Measurements from ENCODE around the gene SPRY1.

The SPRY1 gene, protein sequence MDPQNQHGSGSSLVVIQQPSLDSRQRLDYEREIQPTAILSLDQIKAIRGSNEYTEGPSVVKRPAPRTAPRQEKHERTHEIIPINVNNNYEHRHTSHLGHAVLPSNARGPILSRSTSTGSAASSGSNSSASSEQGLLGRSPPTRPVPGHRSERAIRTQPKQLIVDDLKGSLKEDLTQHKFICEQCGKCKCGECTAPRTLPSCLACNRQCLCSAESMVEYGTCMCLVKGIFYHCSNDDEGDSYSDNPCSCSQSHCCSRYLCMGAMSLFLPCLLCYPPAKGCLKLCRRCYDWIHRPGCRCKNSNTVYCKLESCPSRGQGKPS

DNA sequence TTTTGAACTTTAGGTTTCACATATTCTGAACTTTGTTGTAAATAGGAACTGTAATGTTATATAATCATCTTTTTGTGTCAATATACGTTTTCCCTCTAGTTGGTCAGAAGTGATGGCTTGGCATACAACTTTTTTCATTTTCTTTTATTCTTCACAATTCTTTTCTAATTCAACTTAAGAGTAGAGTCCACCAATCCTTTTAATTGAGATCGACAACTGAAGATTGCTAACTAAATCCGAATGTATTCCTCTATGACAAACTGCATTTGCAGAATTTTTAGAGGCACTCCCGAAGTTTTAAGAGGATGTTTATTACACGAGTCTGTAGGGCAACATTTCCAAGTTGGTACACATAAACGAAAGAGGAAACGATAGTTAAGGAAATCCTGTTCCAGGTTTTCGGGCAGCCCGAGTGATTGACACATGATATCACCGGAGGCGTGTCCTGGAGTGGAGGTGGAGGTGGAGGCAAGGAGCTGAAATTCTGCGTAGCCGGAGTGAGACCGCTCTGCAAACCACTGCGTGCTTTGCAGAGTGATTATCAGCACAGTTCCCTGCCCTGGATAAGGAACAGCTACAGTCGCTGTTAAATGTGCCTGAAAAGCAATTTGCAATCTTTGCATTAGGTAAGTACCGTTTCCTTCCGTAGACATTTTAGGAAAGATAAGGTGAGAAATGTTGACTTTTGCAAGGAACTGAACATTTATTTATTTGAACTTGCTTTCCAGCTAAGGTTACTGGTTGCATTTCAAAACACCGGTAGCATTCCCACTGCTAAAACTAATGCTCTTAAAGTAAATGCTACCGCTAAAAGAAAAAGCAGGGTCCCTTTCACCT is at the start of gene SPRY1:
Gene SPRY1 (plus strand): TSS at position 489 of the 837 bp plus-strand sequence. CDS start 4,797 bp downstream, outside the sequence.
- peak; percentile 45 for DNase-seq

- no peak for DNase-seq
Measured at GRCh38 chr4:123346951-123347350, 49.6 kb upstream of the SPRY1 start.

- no peak for DNase-seq
Measured at GRCh38 chr4:123348946-123349345, 47.6 kb upstream of the SPRY1 start.

DNA sequence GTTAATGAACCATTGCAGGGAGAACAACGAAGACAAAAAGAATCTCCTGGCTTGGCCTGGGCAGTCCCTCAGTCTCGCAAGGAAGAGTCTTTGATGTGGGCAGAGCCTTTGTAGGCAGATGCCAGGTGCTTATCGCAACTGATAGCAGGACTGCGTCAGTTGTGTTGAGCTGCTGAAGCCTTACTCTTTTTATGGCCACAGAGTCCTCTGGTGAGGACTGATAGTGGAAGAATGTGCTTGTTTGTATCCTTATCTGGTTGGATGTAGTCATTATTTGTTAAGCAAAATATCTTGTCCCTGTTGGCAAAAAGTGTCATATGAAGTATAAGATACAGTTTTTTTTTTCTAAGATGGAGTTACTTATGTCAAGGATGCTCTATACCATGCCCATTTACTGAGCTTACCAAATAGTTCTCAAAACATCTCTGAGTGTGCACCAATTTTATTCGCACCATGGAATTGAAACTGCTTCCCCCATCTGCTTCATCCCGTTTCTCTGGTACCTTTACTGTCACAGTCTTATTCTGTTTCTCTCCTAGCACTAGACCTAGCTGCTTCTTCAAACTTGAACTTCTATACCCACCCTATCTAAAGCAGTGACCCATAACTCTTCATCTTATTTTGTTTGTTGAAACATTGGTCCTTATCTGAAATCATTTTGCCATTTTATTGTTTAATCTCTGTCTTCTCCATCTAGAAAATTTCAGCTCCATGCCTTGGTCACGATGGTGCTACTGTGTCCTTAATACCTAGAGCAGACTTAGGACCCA is 47.0 kb upstream of the SPRY1 start:
- no peak for DNase-seq

DNA sequence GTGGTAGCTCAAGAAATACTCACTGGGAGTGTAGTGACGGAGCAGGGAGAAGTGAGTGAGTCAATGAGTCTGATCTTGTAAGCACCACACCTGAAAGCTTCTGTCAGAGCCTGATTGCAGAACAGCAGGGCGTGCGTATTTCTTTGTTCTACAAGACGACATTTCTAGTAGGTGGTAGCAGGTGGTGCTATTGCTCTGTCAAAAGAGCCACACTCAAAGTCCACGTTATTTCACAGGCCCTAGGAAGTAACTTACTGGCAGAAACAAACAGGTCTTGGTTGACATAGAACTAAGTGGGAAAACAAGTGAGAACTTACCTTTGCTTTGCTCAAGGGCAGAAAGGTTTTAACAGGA is 46.4 kb upstream of the SPRY1 start:
- DNase-seq, result no peak

GRCh38 chr4:123350726-123351125 is 45.9 kb upstream of the SPRY1 start:
- no peak for DNase-seq

DNA sequence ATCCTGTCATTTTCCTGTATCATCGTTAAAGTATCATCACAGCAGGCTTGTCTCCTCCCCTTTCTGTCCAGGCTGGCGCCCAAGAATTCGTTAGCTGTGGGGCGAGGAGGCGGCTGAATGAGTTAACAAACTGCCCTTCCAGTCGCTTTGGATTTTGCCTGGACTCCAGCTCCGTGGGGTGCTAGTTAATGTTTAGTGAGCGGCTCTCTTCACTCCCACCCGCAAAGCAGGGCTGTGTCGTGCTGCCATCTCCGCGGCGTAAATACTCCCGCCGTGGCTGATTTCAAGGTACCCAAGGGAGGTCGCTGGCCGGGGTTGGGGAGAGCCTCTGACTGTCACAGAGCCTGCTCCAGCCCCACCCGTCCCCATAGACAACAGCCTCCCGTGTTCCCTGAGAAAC is 44.9 kb upstream of the SPRY1 start:
- DNase-seq, result no peak

DNA sequence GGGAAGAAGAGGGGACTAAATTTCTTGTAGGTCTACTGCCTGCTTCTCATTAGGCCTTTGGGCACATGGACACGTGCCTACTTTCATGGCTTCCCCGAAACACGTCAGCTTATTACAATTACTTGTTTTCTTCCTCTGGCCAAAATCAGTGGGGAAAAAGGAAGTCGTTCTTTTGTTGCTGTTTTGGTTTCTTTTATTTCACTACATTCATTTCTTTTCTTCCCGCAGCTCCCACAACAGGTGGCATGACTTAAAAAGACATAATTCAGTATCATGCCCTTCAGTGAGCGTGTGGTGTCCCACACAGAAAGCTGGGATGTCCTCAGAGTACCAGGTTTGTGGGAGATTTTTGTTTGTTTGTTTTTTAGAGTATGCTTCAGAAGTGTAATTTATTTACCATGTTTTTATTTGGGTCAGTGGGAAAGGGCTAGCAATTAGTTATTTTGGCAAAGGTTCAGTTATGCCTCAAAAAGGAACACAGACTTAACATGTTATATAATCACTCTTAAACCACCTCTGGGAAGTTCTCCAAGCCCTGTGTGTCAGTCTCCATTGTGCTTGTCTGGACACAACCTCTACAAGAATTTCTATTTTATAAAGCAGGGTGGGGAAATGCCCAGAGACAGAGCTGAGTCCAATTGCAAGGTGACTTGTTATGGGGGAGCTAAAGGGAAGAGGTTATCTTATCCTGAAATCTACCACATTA is 44.2 kb upstream of the SPRY1 start:
- no peak for DNase-seq

- no peak for DNase-seq
Measured at GRCh38 chr4:123352966-123353365, 43.6 kb upstream of the SPRY1 start.

DNA sequence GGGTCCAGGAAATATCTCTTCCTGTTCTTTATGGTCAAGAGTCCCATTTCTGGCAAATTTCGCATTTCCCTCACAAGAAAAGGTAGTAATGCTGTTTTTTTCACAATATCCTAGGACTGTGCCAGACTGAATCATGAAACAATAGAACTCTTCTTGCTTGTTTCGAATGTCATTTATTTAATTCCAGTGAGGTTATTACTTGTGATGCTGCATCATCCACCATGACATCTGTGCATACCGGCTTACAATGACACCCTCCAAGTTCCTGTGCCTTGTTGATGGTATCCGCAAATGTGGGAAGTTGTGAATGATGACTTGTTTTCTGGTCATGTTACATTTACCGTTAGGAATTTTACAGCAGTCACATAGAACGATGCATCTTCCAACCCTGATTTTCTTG is 42.9 kb upstream of the SPRY1 start:
- no peak for DNase-seq

DNA sequence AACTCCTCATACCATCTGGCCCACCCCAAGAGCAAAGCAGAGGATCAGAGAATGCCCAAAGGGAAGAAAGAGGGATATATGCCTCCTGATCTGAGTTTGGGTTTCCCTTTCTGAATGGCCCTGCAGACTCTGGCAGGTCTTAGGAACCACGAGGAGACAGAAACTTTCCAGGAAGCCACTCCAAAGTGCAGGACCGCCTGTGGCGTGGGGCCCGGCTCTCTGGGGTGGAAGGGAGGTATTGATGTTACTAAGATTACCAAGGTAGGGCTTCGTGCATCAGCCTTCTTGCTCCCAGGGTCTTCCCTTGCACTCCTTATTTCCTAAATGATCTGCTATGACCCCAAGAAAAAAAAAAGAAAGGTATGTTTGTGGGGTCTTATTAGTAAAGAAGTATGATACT is 41.9 kb upstream of the SPRY1 start:
- DNase-seq, result no peak

GRCh38 chr4:123356921-123357320 is 39.7 kb upstream of the SPRY1 start:
- DNase-seq, result no peak

DNA sequence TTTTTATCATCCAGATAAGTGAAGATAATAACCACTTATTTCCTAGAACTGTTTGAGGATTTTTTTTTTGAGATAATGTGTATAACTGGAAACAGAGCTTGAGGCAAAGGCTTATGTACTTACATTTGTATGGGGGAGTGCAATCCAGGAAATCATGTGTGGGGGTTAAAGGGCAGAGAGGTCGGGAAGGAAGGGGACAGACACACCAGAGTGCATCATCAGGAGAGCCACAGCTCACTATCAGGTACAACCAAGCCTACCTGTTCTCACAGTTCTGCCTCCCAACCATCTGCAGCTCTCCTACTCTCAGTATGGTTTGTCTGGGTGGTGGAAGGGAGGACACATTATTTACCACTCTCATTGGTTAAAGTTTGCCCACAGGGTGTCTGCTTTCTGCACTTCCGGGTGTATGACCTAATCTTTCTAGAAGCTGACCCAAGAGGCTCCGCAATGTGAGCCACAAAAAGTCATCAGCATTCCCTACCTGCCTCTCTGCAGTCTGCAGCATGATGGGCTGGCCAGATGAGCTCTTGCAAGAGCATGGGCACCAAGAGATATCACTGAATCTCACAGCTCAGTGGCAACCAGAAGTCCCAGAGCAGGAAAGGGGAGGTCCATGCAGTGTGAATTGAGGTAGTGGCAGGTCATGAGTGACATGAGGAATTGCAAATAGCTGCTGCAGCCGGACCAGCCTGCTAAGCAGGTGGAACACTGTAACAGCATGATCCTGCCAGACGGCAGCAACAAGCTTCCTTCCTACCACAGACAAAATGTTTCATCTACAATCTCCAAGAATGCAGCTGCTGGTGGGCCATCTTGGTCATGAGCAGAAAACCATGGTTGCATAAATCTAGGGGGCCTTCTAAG is 36.9 kb upstream of the SPRY1 start:
- no peak for DNase-seq

- DNase-seq, result no peak
Measured at GRCh38 chr4:123361195-123361861, 35.3 kb upstream of the SPRY1 start.

- no peak for DNase-seq
Measured at GRCh38 chr4:123362103-123362502, 34.5 kb upstream of the SPRY1 start.

- no peak for DNase-seq
Measured at GRCh38 chr4:123363729-123364128, 32.9 kb upstream of the SPRY1 start.

DNA sequence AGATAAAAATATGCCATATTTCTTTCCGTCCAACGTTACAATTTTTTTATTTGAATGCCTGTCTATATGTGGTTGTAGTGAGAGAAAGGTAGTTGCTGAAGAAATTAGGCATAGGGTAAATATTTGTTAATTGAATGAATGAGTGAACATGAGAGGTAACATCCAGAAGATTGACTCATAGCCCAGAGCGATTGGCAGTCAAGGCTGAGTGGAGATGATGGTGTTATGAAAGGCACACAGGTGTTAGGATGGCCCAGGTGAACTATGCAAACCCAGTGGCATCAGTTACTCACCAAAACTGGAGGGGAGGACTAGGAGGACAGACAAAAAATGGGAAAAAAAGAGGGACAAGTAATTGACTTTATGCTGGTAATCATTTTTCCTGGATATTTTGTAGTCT is 31.7 kb upstream of the SPRY1 start:
- DNase-seq, result no peak

DNA sequence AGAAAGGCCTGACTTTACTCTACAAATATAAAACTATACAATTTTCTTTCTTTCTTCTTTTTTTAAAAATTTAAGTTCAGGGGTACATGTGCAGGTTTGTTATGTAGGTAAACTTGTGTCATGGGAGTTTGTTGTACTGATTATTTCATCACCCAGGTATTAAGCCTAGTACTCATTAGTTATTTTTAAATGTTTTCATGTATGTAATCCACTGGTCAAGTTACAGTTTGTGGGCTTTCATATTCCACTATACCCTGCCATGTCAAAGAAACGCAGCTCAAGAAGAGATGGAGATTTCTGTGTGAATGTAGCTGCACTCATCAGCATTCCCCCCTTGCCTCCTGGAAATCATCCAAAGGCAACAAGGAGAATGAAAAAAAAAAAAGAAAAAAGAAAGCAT is 31.2 kb upstream of the SPRY1 start:
- DNase-seq, result no peak

DNA sequence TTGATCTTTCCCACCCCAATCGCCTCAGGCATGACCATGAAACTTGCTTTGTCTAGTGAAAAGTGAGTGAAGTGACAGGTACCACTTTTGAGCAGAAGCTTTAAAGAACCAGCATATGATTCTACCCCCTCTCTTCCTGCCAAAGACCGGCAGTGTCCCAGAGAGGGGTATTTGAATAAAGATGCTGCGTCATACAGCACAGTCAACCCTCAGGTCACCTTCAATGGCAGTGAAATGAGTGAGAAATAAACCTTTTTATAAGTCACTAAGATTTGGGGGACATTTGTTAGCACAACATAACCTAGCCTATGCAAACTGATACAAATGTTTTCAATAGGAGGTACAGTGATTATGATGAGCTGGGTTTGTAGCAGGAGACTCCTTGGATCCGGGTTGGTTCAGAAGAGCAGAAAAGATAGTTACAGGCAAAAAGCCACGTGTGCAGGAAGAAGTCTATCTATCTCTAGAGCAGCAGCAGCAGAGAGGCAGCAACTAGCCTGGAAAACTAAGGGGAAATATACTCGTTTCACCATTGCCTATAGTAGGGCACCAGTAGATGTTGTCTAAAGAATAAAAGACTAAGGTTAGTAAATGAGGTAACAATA is 30.3 kb upstream of the SPRY1 start:
- DNase-seq, result no peak

GRCh38 chr4:123378794-123379193 is 17.8 kb upstream of the SPRY1 start:
- no peak for DNase-seq

DNA sequence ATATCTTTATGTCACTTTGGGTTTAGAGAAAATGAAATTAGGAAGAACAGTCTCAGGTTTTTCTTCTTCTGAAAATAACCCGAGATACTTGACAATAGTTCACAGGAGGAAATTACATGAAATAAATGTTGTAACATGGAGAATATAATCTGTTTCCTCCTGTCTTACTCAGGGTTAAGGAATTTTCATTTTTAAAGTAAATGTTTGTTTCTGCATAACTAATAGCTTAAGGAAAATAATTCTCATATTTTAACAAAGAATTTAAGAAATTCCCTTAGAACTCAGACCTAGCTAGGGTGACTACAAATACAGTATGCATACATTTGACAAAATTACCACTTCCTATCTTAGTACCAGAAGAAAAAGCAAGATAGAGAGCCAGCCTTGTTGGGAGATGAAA is 17.2 kb upstream of the SPRY1 start:
- DNase-seq, result no peak
